ENCODE measurements around the gene ARMH2. TPM values are rescaled to one million over a fixed set of nuclear protein-coding genes. Genes with fewer than 3 reads are reported as not detected.
"Not testable (repeated sequence)": the region's sequence is repeated elsewhere in the genome, so short reads cannot be mapped to it uniquely, and the experiment has no call there.

Gene ARMH2
- total RNA-seq, 2 experiments from 2014 or later = 0.28 to 0.41 TPM

GRCh38 chr6:24752917-24753492 is 45.7 kb downstream of the ARMH2 start:
- Mint-ChIP-seq H3K4me1 (peaks cover 2% of the 10 kb centered on the region), H3K27me3 (peaks cover 19% of the 10 kb centered on the region), H3K27ac (no peak overlapping the region), H3K36me3 (peaks cover 6% of the 10 kb centered on the region), H3K4me3 (no peak overlapping the region), H3K9me3 (ENCODE audit: low read depth) (peaks cover 2% of the 10 kb centered on the region)
- CTCF ChIA-PET = interaction anchor here (1.0 to 2.3 kb wide), 2 partner anchors 9 to 171 kb away, joined by 3 to 8 read pairs; no protein-coding TSS in a partner anchor
- ATAC-seq = no peak
- DNase-seq = no peak

GRCh38 chr6:24752503-24752902 is 46.2 kb downstream of the ARMH2 start:
- H3K36me3 Mint-ChIP-seq = peaks cover 6% of the 10 kb centered on the region
- no peak overlapping the region for H3K4me3 Mint-ChIP-seq
- ATAC-seq = no peak
- CTCF ChIA-PET = interaction anchor here (1.0 kb wide), 1 partner anchor 9 kb away, joined by 3 read pairs; no protein-coding TSS in a partner anchor
- H3K9me3 Mint-ChIP-seq (ENCODE audit: low read depth) = peaks cover 2% of the 10 kb centered on the region
- DNase-seq = no peak
- peaks cover 2% of the 10 kb centered on the region for H3K4me1 Mint-ChIP-seq
- H3K27ac Mint-ChIP-seq = no peak overlapping the region
- peaks cover 20% of the 10 kb centered on the region for H3K27me3 Mint-ChIP-seq

GRCh38 chr6:24750878-24751277 is 47.8 kb downstream of the ARMH2 start:
- ATAC-seq; H3K9me3 Mint-ChIP-seq (ENCODE audit: low read depth); H3K4me3 Mint-ChIP-seq; DNase-seq; H3K27ac Mint-ChIP-seq; H3K4me1 Mint-ChIP-seq; H3K36me3 Mint-ChIP-seq; CTCF ChIA-PET: not testable (repeated sequence)
- H3K27me3 Mint-ChIP-seq = peaks cover 20% of the 10 kb centered on the region

- Mint-ChIP-seq H3K36me3 (peaks cover 6% of the 10 kb centered on the region), H3K9me3 (ENCODE audit: low read depth) (no peaks in the 10 kb centered on the region), H3K4me3 (no peak overlapping the region), H3K27ac (no peak overlapping the region), H3K4me1 (peaks cover 2% of the 10 kb centered on the region), H3K27me3 (peaks cover 20% of the 10 kb centered on the region)
- CTCF ChIA-PET = no interaction called here
- ATAC-seq = no peak
- DNase-seq = no peak
Measured at GRCh38 chr6:24749297-24749696, 49.4 kb downstream of the ARMH2 start.

Other genes starting within 250 kb of the ARMH2 start
- gene KIAA0319, start 152.7 kb downstream of the ARMH2 start, total RNA-seq = under 1 TPM in 1 of 2 experiments, not detected in 1; 0.06 TPM
- 10 to 100 TPM; 40.5 to 45.7 TPM for gene TDP2, start 132.0 kb downstream of the ARMH2 start, total RNA-seq
- 10 to 100 TPM; 21.8 to 25.6 TPM for gene ACOT13, start 131.8 kb downstream of the ARMH2 start, total RNA-seq
- 100 to 1,000 TPM; 141 to 148 TPM for gene C6orf62, start 79.8 kb downstream of the ARMH2 start, total RNA-seq
- gene GMNN, start 24.0 kb downstream of the ARMH2 start, total RNA-seq = 10 to 100 TPM; 90.0 to 93.6 TPM
- 100 to 1,000 TPM in 1 of 2 experiments, 10 to 100 TPM in 1; 53.4 to 104 TPM for gene RIPOR2, start 137.0 kb upstream of the ARMH2 start, total RNA-seq